GM12878 (cell line): ENCODE data around the gene PRR14L. TPM values are rescaled to one million over a fixed set of nuclear protein-coding genes. Genes with fewer than 3 reads are reported as not detected.
A peak's percentile ranks its signal among the peaks of the same experiment; 100 is the strongest.

Source experiments
- BHLHE40 ChIP-seq, 2 experiments: fragments of 450-650 bp in 1 of 2; IDR thresholded peaks; 2 replicates each; pipeline ENCODE4 v1.6.1; 2011 to 2017; ENCODE audit warnings: low read depth in 2 of 2, borderline replicate concordance in 1 of 2, improper control_type of control experiment in 1 of 2, low read length in 1 of 2, mild to moderate bottlenecking in 1 of 2
- CBX5 ChIP-seq: sonication (generic); IDR thresholded peaks from 2 replicates; pipeline ENCODE4 v1.6.1; 2016; ENCODE audit warnings: low read depth, moderate library complexity, mild to moderate bottlenecking, inconsistent platforms
- CREM ChIP-seq: IDR thresholded peaks from 2 replicates; pipeline ENCODE4 v1.6.1; 2014; ENCODE audit warnings: antibody characterized with exemption, low read depth
- CTCF ChIP-seq, 3 experiments: IDR thresholded peaks in 2 of 3; conservative IDR thresholded peaks in 1 of 3; 2 replicates each; pipeline ENCODE4 v1.5.1; 2011; ENCODE audit warnings: low read depth in 3 of 3, low read length in 3 of 3, mild to moderate bottlenecking in 3 of 3, control low read depth in 2 of 3, moderate library complexity in 2 of 3, inconsistent platforms in 1 of 3, mixed read lengths in 1 of 3; ENCODE audit not compliant: control insufficient read depth in 2 of 3, insufficient read depth in 1 of 3; ENCODE audit errors: extremely low read depth in 1 of 3
- DPF2 ChIP-seq: fragments of 450-650 bp; IDR thresholded peaks from 2 replicates; pipeline ENCODE4 v1.6.1; 2017; ENCODE audit warnings: mild to moderate bottlenecking
- HCFC1 ChIP-seq: fragments of 150-350 bp; IDR thresholded peaks from 2 replicates; pipeline ENCODE4 v1.6.1; 2014; ENCODE audit warnings: low read length
- MEF2B ChIP-seq: fragments of 450-650 bp; IDR thresholded peaks from 2 replicates; pipeline ENCODE4 v1.6.1; 2018; ENCODE audit warnings: mild to moderate bottlenecking, moderate library complexity; ENCODE audit not compliant: partially characterized antibody, poor library complexity, severe bottlenecking
- MLLT1 ChIP-seq: fragments of 450-650 bp; IDR thresholded peaks from 2 replicates; pipeline ENCODE4 v1.6.1; 2016; ENCODE audit warnings: mild to moderate bottlenecking
- MXI1 ChIP-seq: fragments of 150-350 bp; IDR thresholded peaks from 2 replicates; pipeline ENCODE4 v1.6.1; 2011; ENCODE audit warnings: low read depth, mild to moderate bottlenecking, inconsistent platforms, low read length, improper control_type of control experiment
- NBN ChIP-seq: fragments of 450-650 bp; IDR thresholded peaks from 2 replicates; pipeline ENCODE4 v1.6.1; 2016
- PML ChIP-seq: IDR thresholded peaks from 2 replicates; pipeline ENCODE4 v1.6.1; 2012; ENCODE audit warnings: low read length, inconsistent platforms
- POLR2A ChIP-seq: IDR thresholded peaks from 2 replicates; pipeline ENCODE4 v1.6.1; 2011; ENCODE audit warnings: low read depth, mild to moderate bottlenecking, low read length
- RAD21 ChIP-seq: IDR thresholded peaks from 2 replicates; pipeline ENCODE4 v1.6.1; 2011; ENCODE audit warnings: mild to moderate bottlenecking, low read depth, low read length, moderate library complexity; ENCODE audit not compliant: insufficient read depth
- RAD51 ChIP-seq: fragments of 450-650 bp; IDR thresholded peaks from 2 replicates; pipeline ENCODE4 v1.6.1; 2016; ENCODE audit warnings: moderate library complexity, mild to moderate bottlenecking, inconsistent platforms
- RB1 ChIP-seq: fragments of 450-650 bp; formaldehyde crosslinking; IDR thresholded peaks from 2 replicates; pipeline ENCODE4 v1.6.1; 2017; ENCODE audit warnings: mild to moderate bottlenecking, borderline replicate concordance
- RUNX3 ChIP-seq: IDR thresholded peaks from 2 replicates; pipeline ENCODE4 v1.6.1; 2012; ENCODE audit warnings: low read length, inconsistent platforms
- SMAD5 ChIP-seq: IDR thresholded peaks from 2 replicates; pipeline ENCODE4 v1.6.1; 2016; ENCODE audit warnings: antibody characterized with exemption, low read depth
- SMC3 ChIP-seq: IDR thresholded peaks from 2 replicates; pipeline ENCODE4 v1.6.1; 2011; ENCODE audit warnings: low read length, improper control_type of control experiment, borderline replicate concordance
- SPI1 ChIP-seq: IDR thresholded peaks from 2 replicates; pipeline ENCODE4 v1.6.1; 2011; ENCODE audit warnings: low read depth, mild to moderate bottlenecking, low read length, moderate library complexity, borderline replicate concordance; ENCODE audit not compliant: insufficient read depth
- USF1 ChIP-seq: IDR thresholded peaks from 2 replicates; pipeline ENCODE4 v1.6.1; 2011; ENCODE audit warnings: borderline replicate concordance, low read depth, mild to moderate bottlenecking, moderate library complexity, mixed read lengths, low read length; ENCODE audit not compliant: insufficient read depth; ENCODE audit errors: extremely low read length
- WRNIP1 ChIP-seq: IDR thresholded peaks from 2 replicates; pipeline ENCODE4 v1.6.1; 2011; ENCODE audit warnings: low read depth, low read length, improper control_type of control experiment, borderline replicate concordance
- YY1 ChIP-seq: IDR thresholded peaks from 2 replicates; pipeline ENCODE4 v1.6.1; 2011; ENCODE audit warnings: low read depth, mild to moderate bottlenecking, low read length
- ZBTB33 ChIP-seq: fragments of 450-650 bp; IDR thresholded peaks from 2 replicates; pipeline ENCODE4 v1.6.1; 2017; ENCODE audit warnings: mild to moderate bottlenecking
- polyA plus RNA-seq, 11 experiments: library from polyadenylated mRNA; depleted of rRNA in 4 of 11; unstranded in 6 of 11; stranded (reverse) in 5 of 11; fragments of >200 nt; fragmentation: Nextera tagmentation in 4 of 11; fragmentation: Illumina TruSeq in 1 of 11; extraction: Ambion mirVana in 4 of 11; extraction: Trizol in 1 of 11; gene quantifications; 1 replicate in 1 of 11; 2 replicates in 10 of 11; pipeline versions ENCODE4 v1.2.1 to v1.2.3, GENCODE V29; 2011 to 2016; ENCODE audit warnings: inconsistent platforms in 2 of 11, missing spikeins in 2 of 11, low read depth in 1 of 11
- total RNA-seq, 4 experiments: library from RNA; depleted of rRNA in 3 of 4; stranded (reverse); fragments of >200 nt in 3 of 4; fragmentation: Illumina TruSeq in 1 of 4; extraction: Trizol in 1 of 4; gene quantifications; 2 replicates each; pipeline versions ENCODE4 v1.2.1 to v1.2.3, GENCODE V29; 2013 to 2021

The PRR14L gene
- total and polyA plus RNA-seq, 10 of the 15 experiments (the other 5 are each of a cell fraction or from before 2014, with no cell fraction given): 4.2 to 49.0 (median 21.4) TPM

GRCh38 chr22:31637447-31637890, 112.5 kb downstream of the PRR14L start (continued):
- TF ChIP-seq SMC3 (no peak), MEF2B (peak; percentile 15), MXI1 (peak; percentile 61), RAD21 (0 out of 2 replicates have a peak, but pooled peaks have one; percentile 8), CTCF (IDR thresholded peaks at IDR 0.05 in 2 of 3, conservative IDR thresholded peaks at IDR 0.05 in 1 of 3; ENCODE audit: control insufficient read depth in 2 of 3, extremely low read depth in 1 of 3, insufficient read depth in 1 of 3, low read depth in 3 of 3, low read length in 3 of 3) (peak; percentile 10 to 51 (median 47); a peak in 4 of 6 replicates), SPI1 (peak; percentile 39; the same call in 1 of the 2 replicates), RAD51 (no peak), ZBTB33 (no peak), SMAD5 (0 out of 2 replicates have a peak, but pooled peaks have one; percentile 30), HCFC1 (0 out of 2 replicates have a peak, but pooled peaks have one; percentile 12), BHLHE40 (IDR thresholded peaks at IDR 0.05; ENCODE audit: borderline replicate concordance in 1 of 2, low read depth in 2 of 2, low read length in 1 of 2) (0 out of 4 replicates have a peak, but pooled peaks of 1 of the 2 experiments have one; percentile 15), WRNIP1 (no peak), NBN (peak; percentile 28; the same call in 1 of the 2 replicates), CREM (peak; percentile 14; the same call in 1 of the 2 replicates), RB1 (0 out of 2 replicates have a peak, but pooled peaks have one; percentile 6), MLLT1 (peak; percentile 28; the same call in 1 of the 2 replicates), DPF2 (no peak), USF1 (no peak), PML (0 out of 2 replicates have a peak, but pooled peaks have one; percentile 12), CBX5 (no peak), POLR2A (peak; percentile 68), RUNX3 (0 out of 2 replicates have a peak, but pooled peaks have one; percentile 5), YY1 (peak; percentile 81)
